ENCODE data around the gene KRT78. TPM values are rescaled to one million over a fixed set of nuclear protein-coding genes. Genes with fewer than 3 reads are reported as not detected.

Gene KRT78, protein sequence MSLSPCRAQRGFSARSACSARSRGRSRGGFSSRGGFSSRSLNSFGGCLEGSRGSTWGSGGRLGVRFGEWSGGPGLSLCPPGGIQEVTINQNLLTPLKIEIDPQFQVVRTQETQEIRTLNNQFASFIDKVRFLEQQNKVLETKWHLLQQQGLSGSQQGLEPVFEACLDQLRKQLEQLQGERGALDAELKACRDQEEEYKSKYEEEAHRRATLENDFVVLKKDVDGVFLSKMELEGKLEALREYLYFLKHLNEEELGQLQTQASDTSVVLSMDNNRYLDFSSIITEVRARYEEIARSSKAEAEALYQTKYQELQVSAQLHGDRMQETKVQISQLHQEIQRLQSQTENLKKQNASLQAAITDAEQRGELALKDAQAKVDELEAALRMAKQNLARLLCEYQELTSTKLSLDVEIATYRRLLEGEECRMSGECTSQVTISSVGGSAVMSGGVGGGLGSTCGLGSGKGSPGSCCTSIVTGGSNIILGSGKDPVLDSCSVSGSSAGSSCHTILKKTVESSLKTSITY
- total RNA-seq = not detected in 2 replicates

DNA sequence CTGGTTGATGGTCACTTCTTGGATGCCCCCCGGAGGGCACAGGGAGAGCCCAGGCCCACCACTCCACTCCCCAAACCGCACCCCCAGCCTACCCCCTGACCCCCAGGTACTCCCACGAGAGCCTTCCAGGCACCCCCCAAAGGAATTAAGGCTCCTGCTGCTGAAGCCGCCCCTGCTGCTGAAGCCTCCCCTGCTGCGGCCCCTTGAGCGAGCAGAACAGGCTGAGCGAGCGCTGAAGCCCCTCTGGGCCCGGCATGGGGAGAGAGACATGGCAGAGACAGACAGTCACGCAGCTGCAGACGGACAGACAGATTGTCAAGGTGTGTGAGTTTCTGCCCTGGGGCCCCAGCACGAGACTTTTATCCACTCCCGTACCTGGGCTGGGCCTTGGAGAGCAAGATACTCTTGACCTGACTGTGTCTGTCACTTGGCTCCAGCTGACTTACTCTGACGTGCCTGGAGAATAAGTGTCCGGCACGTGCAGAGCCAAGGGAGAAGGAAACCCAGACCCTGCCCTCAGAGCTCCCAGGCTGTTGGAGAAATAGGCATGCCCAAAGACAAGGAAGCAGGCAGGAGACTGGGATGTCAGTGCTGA, at the start of gene KRT78:
Gene KRT78, minus strand, starts transcription at position 334 of the 595 bp plus-strand sequence. Its CDS starts 64 bp downstream, at position 270.

DNA sequence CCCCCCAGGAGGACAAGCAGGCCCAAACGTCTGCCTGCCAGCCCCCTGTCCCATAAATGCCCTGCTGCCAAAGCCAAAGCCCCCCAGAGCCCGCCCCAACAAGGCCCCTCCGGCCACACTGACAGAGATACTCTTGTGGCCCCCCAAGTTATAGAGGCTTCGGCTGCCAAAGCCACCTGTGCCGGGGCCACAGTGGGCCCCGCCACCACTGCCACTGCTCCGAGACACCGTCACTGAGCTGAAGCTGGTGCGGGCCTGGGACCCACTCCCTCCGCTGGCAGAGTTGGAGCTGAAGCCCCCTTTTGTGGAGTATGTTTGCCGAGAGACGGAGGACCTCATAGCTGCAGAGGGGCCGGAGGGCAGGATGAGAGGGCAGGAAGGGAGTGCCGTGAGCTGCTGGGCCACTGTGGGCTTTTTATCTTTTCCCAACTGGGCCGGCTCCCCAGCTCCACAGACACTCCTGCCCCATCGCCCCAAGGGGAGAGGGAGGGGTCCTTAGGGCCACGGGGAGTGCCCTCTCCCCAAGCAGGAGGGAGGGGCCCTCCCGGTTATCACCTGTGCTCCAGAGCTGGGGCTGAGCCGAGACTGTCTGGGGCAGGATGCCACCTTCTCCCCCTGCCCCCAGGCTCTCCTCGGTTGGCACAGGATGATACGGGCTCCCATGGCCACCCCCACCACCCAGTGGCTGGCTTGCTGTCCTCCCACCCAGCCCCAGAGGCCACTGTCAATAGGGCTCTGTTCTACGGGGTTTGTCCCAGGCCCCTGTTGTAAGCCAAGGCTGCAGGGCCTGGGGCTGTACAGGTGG, 14.7 kb downstream of the KRT78 start, which contains the start of gene KRT79:
Gene KRT79, minus strand, starts transcription at position 390 of the 805 bp plus-strand sequence. Its CDS starts 51 bp downstream, at position 339.

DNA sequence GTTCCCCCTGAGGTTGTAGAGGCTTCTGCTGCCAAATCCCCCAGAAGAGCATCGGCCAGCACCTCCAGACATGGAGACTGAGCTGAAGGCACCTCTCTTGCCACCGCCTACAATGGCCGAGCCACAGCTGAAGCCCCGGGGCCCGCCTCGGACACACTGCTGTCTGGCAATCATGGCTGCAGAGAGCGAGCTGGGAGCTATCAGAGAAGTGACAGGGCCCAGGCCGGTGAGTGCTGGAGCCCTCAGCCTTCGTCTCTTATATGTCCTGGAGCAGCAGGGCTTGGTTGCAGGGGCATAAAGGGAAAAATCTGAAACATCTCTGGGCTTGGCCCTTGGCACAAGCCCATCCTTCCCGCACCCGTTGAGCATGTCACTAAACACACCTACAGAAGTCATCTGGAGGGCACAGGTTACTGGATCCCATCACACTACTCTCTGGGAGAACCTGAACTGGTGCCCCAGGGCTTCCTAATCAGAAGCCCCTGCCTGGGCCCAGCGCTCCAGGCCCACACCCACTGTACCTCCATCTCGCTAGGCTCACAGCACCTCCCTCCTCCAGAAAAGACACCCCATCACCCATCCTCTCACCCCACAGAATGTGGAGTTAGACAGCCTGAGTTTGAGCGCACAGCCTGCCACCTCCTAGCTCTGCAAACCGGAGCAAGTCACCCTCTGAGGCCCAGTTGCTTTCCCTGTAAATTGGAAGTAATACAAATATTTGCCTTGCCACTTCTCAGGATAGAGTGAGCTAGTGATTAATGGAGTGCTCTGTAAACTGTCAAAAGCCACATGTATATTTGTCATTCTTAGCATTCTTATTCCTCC, 34.7 kb downstream of the KRT78 start, which contains the start of gene KRT4:
Gene KRT4, minus strand, starts transcription at position 232 of the 825 bp plus-strand sequence. Its CDS starts 58 bp downstream, at position 174.

DNA sequence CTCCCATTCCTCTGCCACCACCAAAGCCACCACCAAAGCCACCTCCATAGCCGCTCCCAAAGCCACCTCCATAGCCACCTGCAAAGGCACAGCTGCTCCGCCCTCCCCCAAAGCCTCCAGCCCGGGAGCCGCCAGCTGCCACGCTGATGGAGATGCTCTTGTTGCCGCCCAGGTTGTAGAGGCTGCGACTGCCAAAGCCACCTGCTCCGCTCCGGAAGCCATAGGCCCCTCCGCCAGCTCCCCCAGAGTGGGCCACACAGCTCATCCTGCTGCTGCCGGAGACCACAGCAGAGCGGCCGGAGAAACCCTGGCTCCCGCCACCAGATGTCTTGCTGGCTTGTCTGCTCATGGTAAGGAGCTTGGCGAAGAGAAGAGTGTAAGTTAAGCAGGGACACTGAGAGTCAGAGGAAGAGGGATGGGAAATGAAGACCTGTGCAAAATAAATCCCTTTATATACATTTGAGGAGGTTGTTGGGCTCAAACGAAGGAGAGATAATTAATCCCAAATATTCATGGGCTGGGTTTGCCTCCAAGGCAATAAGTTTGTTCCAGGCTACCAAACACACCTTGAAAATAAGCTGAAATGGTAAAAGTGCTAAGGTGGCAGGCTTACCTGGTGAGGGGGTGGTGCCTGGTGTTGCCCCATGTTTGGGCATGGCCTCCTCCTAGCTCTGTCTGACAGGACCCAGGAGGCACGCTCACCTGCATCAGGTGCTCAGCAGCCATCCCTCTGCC, 52.9 kb downstream of the KRT78 start, which contains the start of gene KRT3:
Gene KRT3, minus strand, starts transcription at position 424 of the 735 bp plus-strand sequence. Its CDS starts 75 bp downstream, at position 349.

Other genes starting within 250 kb of the KRT78 start
- not detected in 2 replicates for gene KRT72, start 247.5 kb downstream of the KRT78 start, total RNA-seq
- gene KRT73, start 230.4 kb downstream of the KRT78 start, total RNA-seq = not detected in 2 replicates
- not detected in 2 replicates for gene KRT2, start 196.8 kb downstream of the KRT78 start, total RNA-seq
- not detected in 2 replicates for gene KRT1, start 168.6 kb downstream of the KRT78 start, total RNA-seq
- not detected in 2 replicates for gene KRT77, start 145.5 kb downstream of the KRT78 start, total RNA-seq
- gene KRT76, start 71.6 kb downstream of the KRT78 start, total RNA-seq = not detected in 2 replicates
- gene KRT3, start 52.9 kb downstream of the KRT78 start, total RNA-seq = not detected in 2 replicates
- not detected in 2 replicates for gene KRT4, start 34.9 kb downstream of the KRT78 start, total RNA-seq
- not detected in 2 replicates for gene KRT79, start 14.7 kb downstream of the KRT78 start, total RNA-seq
- gene KRT8, start 56.1 kb upstream of the KRT78 start, total RNA-seq = 0.61 and 0.65 TPM in 2 replicates
- gene KRT18, start 100.1 kb upstream of the KRT78 start, total RNA-seq = 0.81 and 1.7 TPM in 2 replicates
- gene EIF4B, start 157.5 kb upstream of the KRT78 start, total RNA-seq = 859 and 1,048 TPM in 2 replicates
- gene TNS2, start 201.1 kb upstream of the KRT78 start, total RNA-seq = 77.1 and 80.6 TPM in 2 replicates
- 31.8 and 32.9 TPM in 2 replicates for gene SPRYD3, start 230.4 kb upstream of the KRT78 start, total RNA-seq
- gene IGFBP6, start 248.7 kb upstream of the KRT78 start, total RNA-seq = 162 and 237 TPM in 2 replicates

Data from hair follicle dermal papilla cell (primary cell).